HEK293T (cell line): Measurements from ENCODE around the gene PEX3.

Source experiments
- FOXA1 ChIP-seq: fragments of 450-650 bp; IDR thresholded peaks from 2 replicates; pipeline ENCODE4 v1.6.1; 2016; ENCODE audit warnings: mild to moderate bottlenecking
- FOXM1 ChIP-seq: fragments of 450-650 bp; IDR thresholded peaks from 2 replicates; pipeline ENCODE4 v1.6.1; 2017; ENCODE audit warnings: mild to moderate bottlenecking, borderline replicate concordance
- HDGF ChIP-seq: fragments of 450-650 bp; IDR thresholded peaks from 2 replicates; pipeline ENCODE4 v1.6.1; 2017; ENCODE audit warnings: antibody characterized with exemption, borderline replicate concordance
- L3MBTL2 ChIP-seq: fragments of 450-650 bp; conservative IDR thresholded peaks from 2 replicates; pipeline ENCODE4 v1.6.1; 2016; ENCODE audit warnings: mild to moderate bottlenecking
- LEF1 ChIP-seq: fragments of 450-650 bp; IDR thresholded peaks from 2 replicates; pipeline ENCODE4 v1.6.1; 2017; ENCODE audit warnings: mild to moderate bottlenecking, borderline replicate concordance
- PKNOX1 ChIP-seq: fragments of 450-650 bp; IDR thresholded peaks from 2 replicates; pipeline ENCODE4 v1.6.1; 2016
- SP1 ChIP-seq: fragments of 450-650 bp; IDR thresholded peaks from 2 replicates; pipeline ENCODE4 v1.6.1; 2017

GRCh38 chr6:143478479-143479062, 28.0 kb downstream of the PEX3 start:
- TF ChIP-seq HDGF, result no peak
- TF ChIP-seq SP1, result no peak
- no peak for TF ChIP-seq FOXA1
- TF ChIP-seq LEF1, result no peak
- no peak for TF ChIP-seq FOXM1
- no peak for TF ChIP-seq L3MBTL2
- TF ChIP-seq PKNOX1, result no peak
